Stimulated activated CD4-positive, alpha-beta T cell treated with anti-CD3 and anti-CD28 coated beads, Interleukin-15, amount 100 ng/mL, for 24 hours (primary cell): ENCODE measurements around the gene CDCP1.

ENCODE experiments used
- DNase-seq: peaks from one replicate; pipeline ENCODE4 v3.0.0-alpha.2; 2020

CDCP1 gene

GRCh38 chr3:45106874-45107273 lies 39.3 kb downstream of the CDCP1 start:
- DNase-seq, result no peak

- DNase-seq, result peak; percentile 87
Observed at GRCh38 chr3:45105855-45106671, 40.1 kb downstream of the CDCP1 start.

- DNase-seq, result no peak
Observed at GRCh38 chr3:45104715-45105711, 41.2 kb downstream of the CDCP1 start.

GRCh38 chr3:45103753-45104714 lies 42.1 kb downstream of the CDCP1 start:
- DNase-seq, result no peak

GRCh38 chr3:45103334-45103733 lies 42.8 kb downstream of the CDCP1 start:
- DNase-seq, result no peak

GRCh38 chr3:45100981-45101407 lies 45.2 kb downstream of the CDCP1 start:
- no peak for DNase-seq

- DNase-seq, result no peak
Observed at GRCh38 chr3:45098310-45098709, 47.9 kb downstream of the CDCP1 start.

- no peak for DNase-seq
Observed at GRCh38 chr3:45097296-45097883, 48.8 kb downstream of the CDCP1 start.

- DNase-seq, result no peak
Observed at GRCh38 chr3:45095916-45096526, 50.2 kb downstream of the CDCP1 start.

- DNase-seq, result no peak
Observed at GRCh38 chr3:45093176-45093575, 53.0 kb downstream of the CDCP1 start.

- DNase-seq, result no peak
Observed at GRCh38 chr3:45092132-45093031, 53.8 kb downstream of the CDCP1 start.

GRCh38 chr3:45090855-45091254 lies 55.3 kb downstream of the CDCP1 start:
- DNase-seq, result no peak

- DNase-seq, result peak; percentile 21
Observed at GRCh38 chr3:45088543-45089358, 57.4 kb downstream of the CDCP1 start.

- DNase-seq, result no peak
Observed at GRCh38 chr3:45087155-45087554, 59.0 kb downstream of the CDCP1 start.

- no peak for DNase-seq
Observed at GRCh38 chr3:45084820-45085816, 61.1 kb downstream of the CDCP1 start.

GRCh38 chr3:45084361-45084760 lies 61.8 kb downstream of the CDCP1 start:
- no peak for DNase-seq

- no peak for DNase-seq
Observed at GRCh38 chr3:45083023-45083422, 63.2 kb downstream of the CDCP1 start.

GRCh38 chr3:45082142-45082538 lies 64.0 kb downstream of the CDCP1 start:
- DNase-seq, result no peak
